GM18909 (cell line): ENCODE results near the gene MYOZ1.
A peak's percentile ranks its signal among the peaks of the same experiment; 100 is the strongest.

Experiments
- ATAC-seq: cut with Tn5 transposase; IDR thresholded peaks from one replicate; pipeline ENCODE4 v1.9.1; 2021; ENCODE audit warnings: mild to moderate bottlenecking; ENCODE audit not compliant: unreplicated experiment, poor library complexity

Gene MYOZ1

GRCh38 chr10:73609116-73609515, 32.2 kb downstream of the MYOZ1 start:
- no peak for ATAC-seq

DNA sequence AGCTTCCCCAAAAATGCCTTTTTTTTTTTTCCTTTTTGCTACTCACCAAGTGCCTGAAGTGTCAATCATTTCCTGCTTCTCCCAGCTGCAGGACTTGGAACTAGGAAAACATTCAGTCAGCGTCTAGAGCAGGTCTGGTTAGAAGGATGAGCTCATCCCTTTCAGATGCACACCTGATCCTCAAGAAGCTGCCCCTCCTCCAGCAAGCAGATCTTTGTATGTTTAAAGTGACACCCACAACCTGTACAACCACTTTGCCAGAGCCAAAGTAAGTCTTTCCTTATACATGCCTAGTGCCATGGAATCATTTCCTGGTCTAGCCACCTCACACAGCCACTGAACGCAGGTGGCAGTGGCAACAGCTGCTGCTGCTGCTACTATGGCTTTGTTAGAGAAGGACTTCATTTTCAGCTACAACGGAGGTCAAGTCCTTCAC, 39.8 kb downstream of the MYOZ1 start:
- no peak for ATAC-seq

DNA sequence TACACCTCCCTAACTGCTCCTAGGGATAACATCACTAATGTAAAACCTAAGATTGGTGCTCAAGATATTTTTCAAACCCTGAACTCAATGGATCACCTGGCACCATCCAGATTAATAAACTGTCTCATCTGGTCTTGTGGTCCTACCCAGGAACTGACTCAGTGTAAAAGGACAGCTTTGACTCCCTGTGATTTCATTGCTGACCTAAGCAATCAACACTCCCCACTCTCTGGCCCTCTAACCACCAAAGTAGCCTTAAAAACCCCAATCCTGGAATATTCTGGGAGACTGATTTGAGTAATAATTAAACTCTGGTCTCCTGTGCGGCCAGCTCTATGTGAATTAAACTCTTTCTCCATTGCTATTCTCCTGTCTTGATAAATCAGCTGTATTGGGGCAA, 43.9 kb downstream of the MYOZ1 start:
- ATAC-seq: no peak

DNA sequence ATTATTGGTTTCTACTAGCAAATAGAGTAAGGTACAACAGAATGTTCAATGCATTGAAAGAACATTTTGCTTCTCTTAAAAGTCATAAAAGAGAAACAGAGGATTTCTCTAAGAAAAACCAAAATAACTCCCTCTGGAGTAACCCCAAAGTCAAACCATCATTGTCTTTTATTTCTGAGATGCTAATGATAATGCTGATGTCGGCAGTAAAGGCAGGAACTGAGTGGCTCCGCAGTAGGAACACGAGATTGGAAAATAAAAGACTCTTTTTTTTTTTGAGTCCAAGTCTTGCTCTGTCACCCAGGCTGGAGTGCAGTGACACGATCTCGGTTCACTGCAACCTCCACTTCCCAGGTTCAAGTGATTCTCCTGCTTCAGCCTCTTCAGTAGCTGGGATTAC, 47.5 kb downstream of the MYOZ1 start:
- no peak for ATAC-seq

DNA sequence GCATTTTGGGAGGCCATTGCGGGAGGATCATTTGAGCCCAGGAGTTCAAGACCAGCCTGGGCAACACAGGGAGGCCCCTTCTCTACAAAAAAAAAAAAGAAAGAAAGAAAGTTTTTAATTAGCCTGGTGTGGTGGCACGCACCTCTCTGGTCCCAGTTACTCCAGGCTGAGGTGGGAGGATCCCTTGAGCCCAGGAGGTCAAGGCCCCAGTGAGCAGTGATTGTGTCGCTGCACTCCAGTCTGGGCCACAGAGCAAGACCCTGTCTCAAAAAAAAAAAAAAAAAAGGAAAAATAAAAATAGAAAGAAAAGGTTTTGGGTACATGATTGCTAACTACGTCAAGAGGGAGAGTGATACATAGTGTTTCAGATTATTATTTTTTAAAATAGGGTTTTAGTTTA, 48.2 kb downstream of the MYOZ1 start:
- ATAC-seq: no peak

DNA sequence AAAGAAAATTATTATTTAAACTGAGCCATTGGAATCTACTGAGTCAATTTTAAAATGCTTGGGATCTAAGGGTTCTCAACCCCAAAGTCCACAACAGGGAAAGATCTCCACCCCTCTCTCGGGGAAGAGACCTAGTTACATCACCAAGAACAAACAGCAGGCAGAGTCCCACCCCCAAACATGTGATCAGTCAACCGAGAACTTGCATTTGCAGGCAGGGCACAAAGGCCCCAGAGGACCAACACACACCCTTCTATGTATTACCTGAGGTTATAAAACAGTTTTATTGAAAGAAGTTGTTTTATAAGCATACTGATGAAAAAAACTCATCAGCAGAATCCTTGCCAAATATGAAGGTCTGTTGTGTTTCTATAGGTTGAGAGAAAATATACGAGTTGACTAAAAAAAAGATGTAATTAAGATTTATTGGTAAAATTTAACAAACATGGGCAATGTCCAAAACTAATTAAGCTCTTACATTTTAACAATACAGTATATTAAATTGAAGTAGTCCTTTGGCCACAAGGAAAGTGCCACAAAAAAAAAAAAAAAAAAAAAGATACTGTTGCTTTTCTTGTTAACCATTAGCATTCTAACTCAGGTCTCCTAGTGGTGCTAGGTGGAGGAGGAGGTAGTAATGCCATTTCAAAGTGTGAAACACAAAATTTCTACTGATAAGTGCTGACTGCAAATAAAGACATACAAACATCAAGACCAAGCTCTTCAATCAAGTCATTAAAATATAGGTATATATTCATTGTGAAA, 49.2 kb downstream of the MYOZ1 start:
- peak; percentile 38 for ATAC-seq

DNA sequence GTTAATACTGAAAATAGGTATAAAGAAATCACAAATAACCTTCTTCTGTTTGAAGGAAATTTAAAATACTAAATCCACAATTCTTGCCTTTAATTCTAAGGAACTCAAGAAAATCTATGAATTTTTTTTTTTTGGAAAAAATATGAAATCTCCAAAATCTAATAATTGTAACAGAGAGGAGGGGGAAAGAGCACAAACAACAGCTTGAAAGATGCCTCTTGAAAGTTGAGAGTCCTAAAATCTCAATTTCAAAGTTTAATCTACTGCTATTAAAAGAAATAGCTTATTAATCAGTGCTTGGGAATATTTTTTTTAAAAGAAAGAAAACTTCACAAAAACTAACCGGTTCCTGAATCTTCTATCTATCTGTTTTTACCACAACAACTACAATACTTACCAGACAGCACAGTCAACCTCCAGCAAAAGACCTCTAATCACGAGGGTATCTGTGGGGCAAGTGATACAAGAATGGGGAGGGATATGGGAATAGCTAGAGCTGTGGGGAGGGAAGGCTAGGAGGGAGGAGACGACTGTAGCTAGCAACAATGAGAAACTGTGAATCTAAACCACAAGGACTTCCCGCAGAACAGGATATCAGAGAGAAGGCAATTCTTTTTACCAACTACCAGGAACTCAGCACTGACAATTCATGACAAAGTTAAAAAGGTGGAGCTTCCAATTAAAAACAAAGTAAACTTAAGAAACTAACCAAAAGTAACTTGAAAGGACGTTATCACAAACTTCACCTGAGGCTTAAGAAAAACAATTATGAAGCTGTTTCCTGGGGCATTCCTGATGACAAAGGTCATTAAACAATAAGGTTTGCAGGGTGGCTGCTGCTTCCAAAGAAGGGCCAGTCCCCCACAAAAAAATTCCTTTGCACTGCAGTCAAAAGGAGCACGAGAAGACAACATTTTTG, 50.1 kb downstream of the MYOZ1 start, which contains the start of gene USP54:
TSS of gene USP54 (minus strand) at position 462 of the 919 bp plus-strand sequence. CDS start 15,684 bp downstream, outside the sequence.
- no peak for ATAC-seq

DNA sequence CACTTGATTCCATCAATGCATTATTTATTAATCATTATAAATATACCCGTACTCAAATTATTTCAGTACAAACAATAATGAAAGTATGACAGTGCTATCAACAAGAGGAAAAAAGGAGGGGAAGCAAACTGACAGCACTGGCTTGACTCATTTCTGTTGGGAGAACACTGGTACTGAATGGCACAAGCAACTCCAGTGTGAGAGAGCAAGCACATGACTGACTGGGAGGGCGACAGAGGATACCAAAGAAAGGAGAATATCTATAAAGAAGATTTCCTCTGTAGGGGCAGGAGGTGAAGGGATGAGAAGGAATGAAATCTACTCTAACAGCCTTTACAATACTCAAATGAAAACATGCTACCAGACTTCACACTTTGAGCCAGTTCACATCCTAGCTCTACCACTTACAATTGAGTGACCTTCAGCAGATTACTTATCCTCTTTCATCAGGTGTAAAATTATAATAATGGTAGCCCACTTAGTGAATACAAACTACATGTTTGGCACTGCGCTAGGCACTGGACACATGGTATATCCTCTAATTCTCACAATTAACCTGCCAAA, 51.6 kb downstream of the MYOZ1 start:
- ATAC-seq: no peak

DNA sequence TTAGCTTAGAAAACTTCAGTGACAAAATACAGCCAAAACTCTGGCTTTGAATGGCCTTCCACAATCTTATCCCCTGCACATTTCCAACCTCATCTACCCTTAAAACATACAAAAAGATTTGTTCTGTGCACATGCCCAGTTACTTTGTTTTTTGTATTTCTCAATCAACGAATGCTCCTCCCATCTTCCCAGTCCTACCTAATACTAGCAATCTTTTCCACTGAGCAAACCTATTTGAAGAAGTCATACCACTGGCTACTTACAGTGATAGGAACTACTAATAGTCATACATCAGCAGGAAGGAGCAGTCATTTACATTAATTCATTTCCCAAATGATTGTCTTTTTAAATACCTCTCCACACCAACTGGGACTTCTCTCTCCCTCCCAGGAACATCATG, 52.6 kb downstream of the MYOZ1 start:
- ATAC-seq: no peak

- ATAC-seq: no peak
Measured at GRCh38 chr10:73586583-73586984, 54.7 kb downstream of the MYOZ1 start.

GRCh38 chr10:73585327-73585726, 55.9 kb downstream of the MYOZ1 start:
- no peak for ATAC-seq

GRCh38 chr10:73584737-73585136, 56.5 kb downstream of the MYOZ1 start:
- ATAC-seq: no peak

DNA sequence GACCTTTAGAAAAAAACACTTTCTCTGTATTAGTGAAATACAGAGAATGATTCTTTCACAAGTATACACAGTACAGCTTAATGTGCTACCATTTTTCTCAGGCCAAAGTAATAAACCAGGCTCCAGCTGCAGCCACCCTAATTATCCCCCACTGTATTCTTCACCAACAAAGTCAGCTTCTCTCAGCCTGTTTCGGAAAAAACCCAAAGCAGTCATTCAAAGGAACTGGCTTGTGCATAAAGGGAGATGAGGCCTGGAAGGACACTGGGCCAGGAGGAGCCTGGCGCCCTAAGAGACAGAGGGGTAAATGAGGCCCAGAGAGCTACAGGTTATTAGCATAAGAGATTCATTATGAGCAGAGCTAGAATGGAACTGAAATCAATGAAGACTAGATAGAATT, 59.4 kb downstream of the MYOZ1 start:
- ATAC-seq: no peak
